Gastroesophageal sphincter (tissue), 4 donors: Measurements from ENCODE around the gene PHF12. TPM values are rescaled to one million over a fixed set of nuclear protein-coding genes. Genes with fewer than 3 reads are reported as not detected.

Experiments used
- ATAC-seq: fragments of 150-250 bp; one replicate; pipeline ENCODE4 v1.9.1; 2016; ENCODE audit warnings: mild to moderate bottlenecking, moderate library complexity
- H3K27ac ChIP-seq, 4 donors: fragments of 200-600 bp; sonication (generic) in 3 of 4; 1 replicate in 3 of 4; 2 replicates in 1 of 4; pipeline ENCODE4 v1.5.1; 2016 to 2019
- H3K27me3 ChIP-seq: fragments of 200-600 bp; sonication (generic); one replicate; pipeline ENCODE4 v1.5.1; 2019
- H3K36me3 ChIP-seq, 2 donors: fragments of 200-600 bp; sonication (generic); one replicate each; pipeline ENCODE4 v1.5.1; 2019; ENCODE audit warnings: control low read depth in 1 of 2
- H3K4me1 ChIP-seq, 3 donors: fragments of 200-600 bp; sonication (generic); 1 replicate in 2 of 3; 2 replicates in 1 of 3; pipeline ENCODE4 v1.5.1; 2016 to 2019; ENCODE audit warnings: control low read depth in 2 of 3
- H3K4me3 ChIP-seq, 2 donors: fragments of 200-600 bp; sonication (generic); one replicate each; pipeline ENCODE4 v1.5.1; 2019; ENCODE audit warnings: mild to moderate bottlenecking in 1 of 2, moderate library complexity in 1 of 2
- H3K9me3 ChIP-seq, 3 donors: fragments of 200-600 bp; sonication (generic); one replicate each; pipeline ENCODE4 v1.5.1; 2017 to 2019; ENCODE audit warnings: control low read depth in 2 of 3
- EP300 ChIP-seq: sonication (generic); formaldehyde crosslinking; IDR thresholded peaks from one replicate; pipeline ENCODE4 v1.6.1; 2017; ENCODE audit warnings: antibody characterized with exemption, mild to moderate bottlenecking
- POLR2A ChIP-seq, 2 donors: fragments of 450-650 bp; IDR thresholded peaks; one replicate each; pipeline ENCODE4 v1.6.1; 2017; ENCODE audit warnings: antibody characterized with exemption in 2 of 2, mild to moderate bottlenecking in 2 of 2, moderate library complexity in 1 of 2
- POLR2AphosphoS5 ChIP-seq: sonication (generic); formaldehyde crosslinking; IDR thresholded peaks from one replicate; pipeline ENCODE4 v1.6.1; 2017; ENCODE audit warnings: antibody characterized with exemption
- WGBS, 2 donors: methylation state at CpG; one replicate each; pipeline ENCODE4 v1.1.5; 2018; ENCODE audit warnings: low coverage in 1 of 2; 5-methylcytosine and 5-hydroxymethylcytosine counted together
- total RNA-seq, 4 donors: library from RNA; depleted of rRNA; stranded (reverse); fragments of >200 nt; gene quantifications; one replicate each; pipeline ENCODE4 v1.1.0, GENCODE V29; 2016
- TF ChIP-seq, protein P1 (sequence below), 4 experiments: fragments of 200-600 bp in 2 of 4; fragments of 450-650 bp in 2 of 4; sonication (generic) in 1 of 4; IDR thresholded peaks; one replicate each; pipeline ENCODE4 v1.5.1; 2017 to 2019; ENCODE audit warnings: antibody characterized with exemption in 4 of 4, mild to moderate bottlenecking in 2 of 4, moderate library complexity in 2 of 4

PHF12 gene
- total RNA-seq, 4 donors from 2014 or later: 20.2 to 46.9 (median 37.8) TPM

DNA sequence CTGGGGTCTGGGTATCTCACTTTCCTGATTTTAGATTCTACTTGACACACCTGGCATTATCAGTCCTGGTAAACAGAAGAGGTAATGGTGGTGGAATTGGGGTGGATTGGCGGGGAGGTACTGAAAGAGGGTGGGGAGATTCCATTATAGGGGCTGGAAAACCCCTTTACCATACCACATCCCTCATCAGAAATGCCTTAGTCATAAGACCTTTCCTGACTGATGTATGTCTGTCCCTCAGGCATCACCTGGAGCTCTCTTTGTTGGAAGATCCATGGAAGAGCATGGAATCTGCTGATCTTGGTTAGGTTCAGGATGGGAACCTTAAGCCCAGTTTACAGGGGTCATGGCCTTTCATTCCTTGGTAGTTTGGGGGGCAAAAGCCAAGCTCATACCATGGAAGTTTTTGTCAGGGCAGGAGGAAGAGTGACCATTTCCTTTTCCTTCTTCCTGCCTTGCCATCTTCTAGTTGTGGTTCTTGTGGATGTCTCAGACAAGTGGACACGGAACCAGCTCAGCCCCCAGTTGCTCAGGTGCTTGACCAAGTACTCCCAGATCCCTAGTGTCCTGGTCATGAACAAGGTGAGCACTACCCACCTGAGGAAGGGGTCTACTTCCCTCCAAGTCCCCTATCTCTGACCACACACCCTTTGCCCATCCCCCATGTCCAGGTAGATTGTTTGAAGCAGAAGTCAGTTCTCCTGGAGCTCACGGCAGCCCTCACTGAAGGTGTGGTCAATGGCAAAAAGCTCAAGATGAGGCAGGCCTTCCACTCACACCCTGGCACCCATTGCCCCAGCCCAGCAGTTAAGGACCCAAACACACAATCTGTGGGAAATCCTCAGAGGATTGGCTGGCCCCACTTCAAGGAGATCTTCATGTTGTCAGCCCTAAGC lies 93.2 kb downstream of the PHF12 start:
- 100% methylated on average over 1 of the region's 3 CpGs; no CpG with 5 or more reads in 1 of the 2 donors for WGBS, 2 donors
- peaks cover 0 to 59% of the 10 kb centered on the region in 2 donors for H3K36me3 ChIP-seq
- TF ChIP-seq POLR2AphosphoS5 (no peak), EP300 (no peak), POLR2A (IDR thresholded peaks at IDR 0.05) (no peak)
- TF ChIP-seq, protein P1, sequence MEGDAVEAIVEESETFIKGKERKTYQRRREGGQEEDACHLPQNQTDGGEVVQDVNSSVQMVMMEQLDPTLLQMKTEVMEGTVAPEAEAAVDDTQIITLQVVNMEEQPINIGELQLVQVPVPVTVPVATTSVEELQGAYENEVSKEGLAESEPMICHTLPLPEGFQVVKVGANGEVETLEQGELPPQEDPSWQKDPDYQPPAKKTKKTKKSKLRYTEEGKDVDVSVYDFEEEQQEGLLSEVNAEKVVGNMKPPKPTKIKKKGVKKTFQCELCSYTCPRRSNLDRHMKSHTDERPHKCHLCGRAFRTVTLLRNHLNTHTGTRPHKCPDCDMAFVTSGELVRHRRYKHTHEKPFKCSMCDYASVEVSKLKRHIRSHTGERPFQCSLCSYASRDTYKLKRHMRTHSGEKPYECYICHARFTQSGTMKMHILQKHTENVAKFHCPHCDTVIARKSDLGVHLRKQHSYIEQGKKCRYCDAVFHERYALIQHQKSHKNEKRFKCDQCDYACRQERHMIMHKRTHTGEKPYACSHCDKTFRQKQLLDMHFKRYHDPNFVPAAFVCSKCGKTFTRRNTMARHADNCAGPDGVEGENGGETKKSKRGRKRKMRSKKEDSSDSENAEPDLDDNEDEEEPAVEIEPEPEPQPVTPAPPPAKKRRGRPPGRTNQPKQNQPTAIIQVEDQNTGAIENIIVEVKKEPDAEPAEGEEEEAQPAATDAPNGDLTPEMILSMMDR (IDR thresholded peaks at IDR 0.05): no peak

DNA sequence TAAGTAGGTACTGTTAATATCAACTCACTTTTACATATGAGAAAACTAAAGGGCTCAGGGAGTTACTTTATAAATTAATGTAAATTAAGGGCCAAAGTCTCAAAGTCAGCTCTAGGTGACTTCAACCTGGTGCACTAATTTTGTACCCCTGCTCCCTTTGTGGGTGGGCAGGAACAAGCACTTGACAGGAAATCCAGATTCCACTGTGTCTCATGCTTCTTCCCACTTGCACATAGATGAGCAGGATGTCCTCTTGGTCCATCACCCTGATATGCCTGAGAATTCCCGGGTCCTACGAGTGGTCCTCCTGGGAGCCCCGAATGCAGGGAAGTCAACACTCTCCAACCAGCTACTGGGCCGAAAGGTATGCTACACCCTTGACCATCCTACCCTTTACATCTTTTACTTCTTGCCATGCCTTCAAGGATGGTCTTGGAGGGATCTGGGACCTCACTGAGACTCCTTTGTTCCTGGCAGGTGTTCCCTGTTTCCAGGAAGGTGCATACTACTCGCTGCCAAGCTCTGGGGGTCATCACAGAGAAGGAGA lies 95.2 kb downstream of the PHF12 start:
- Histone ChIP-seq H3K4me1 (peaks cover 0 to 18% (median 5%) of the 10 kb centered on the region in 3 donors), H3K27ac (no peak overlapping the region), H3K4me3 (no peak overlapping the region), H3K27me3 (no peaks in the 10 kb centered on the region), H3K9me3 (no peaks in the 10 kb centered on the region), H3K36me3 (peaks cover 0 to 52% of the 10 kb centered on the region in 2 donors)
- TF ChIP-seq POLR2A (IDR thresholded peaks at IDR 0.05) (no peak), EP300 (no peak), POLR2AphosphoS5 (no peak)
- TF ChIP-seq, protein P1 (IDR thresholded peaks at IDR 0.05): no peak
- 74 to 100% methylated on average over 1 to 4 of the region's 5 CpGs for WGBS, 2 donors
- ATAC-seq: no peak

More for the DNA sequence above, 93.2 kb downstream of the PHF12 start:
- peaks cover 0 to 18% (median 5%) of the 10 kb centered on the region in 3 donors for H3K4me1 ChIP-seq
- H3K4me3 ChIP-seq: no peak overlapping the region
- no peaks in the 10 kb centered on the region for H3K9me3 ChIP-seq
- ATAC-seq: no peak
- H3K27ac ChIP-seq: no peak overlapping the region
- no peaks in the 10 kb centered on the region for H3K27me3 ChIP-seq

DNA sequence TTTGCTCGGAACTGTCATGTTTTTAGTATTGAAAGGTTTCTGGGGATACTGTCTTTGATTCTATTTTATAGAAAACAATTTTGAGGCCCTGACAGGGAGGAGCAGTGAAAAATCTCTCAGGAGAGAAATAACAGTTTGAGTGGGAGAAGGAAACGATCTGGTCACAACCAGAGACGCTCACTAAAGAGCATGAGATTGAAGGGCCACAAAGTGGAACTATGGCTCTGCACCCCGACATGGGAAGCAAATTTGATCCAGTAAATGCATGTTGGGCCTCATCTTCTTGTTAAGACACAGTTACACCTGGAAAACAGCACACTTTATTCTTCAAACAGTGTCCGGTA lies 96.0 kb downstream of the PHF12 start:
- ATAC-seq: no peak
- peaks cover 0 to 44% of the 10 kb centered on the region in 2 donors for H3K36me3 ChIP-seq
- WGBS, 2 donors: 16 to 18% methylated on average over 3 to 5 of the region's 5 CpGs
- H3K4me3 ChIP-seq: peak overlapping the region; percentile 72 to 84
- H3K4me1 ChIP-seq: peaks cover 0 to 18% (median 5%) of the 10 kb centered on the region in 3 donors
- TF ChIP-seq POLR2A (IDR thresholded peaks at IDR 0.05): no peak
- TF ChIP-seq, protein P1 (IDR thresholded peaks at IDR 0.05): no peak
- no peak for TF ChIP-seq POLR2AphosphoS5
- TF ChIP-seq EP300: no peak
- no peaks in the 10 kb centered on the region for H3K9me3 ChIP-seq
- peak overlapping the region; percentile 63 to 87 (median 83) for H3K27ac ChIP-seq
- no peaks in the 10 kb centered on the region for H3K27me3 ChIP-seq

Other genes with a start within 250 kb of the PHF12 start
- gene PROCA1, start 239.6 kb downstream of the PHF12 start, total RNA-seq: 1 to 10 TPM in 2 of 4 donors, under 1 TPM in 1, not detected in 1; 0.40 to 1.9 (median 1.1) TPM
- 100 to 1,000 TPM; 185 to 219 (median 196) TPM for gene RAB34, start 233.7 kb downstream of the PHF12 start, total RNA-seq
- 100 to 1,000 TPM; 317 to 834 (median 683) TPM for gene RPL23A, start 231.5 kb downstream of the PHF12 start, total RNA-seq
- 1 to 10 TPM in 2 of 4 donors, not detected in 2; 1.1 to 2.8 TPM for gene TLCD1, start 225.3 kb downstream of the PHF12 start, total RNA-seq
- 1 to 10 TPM in 2 of 4 donors, under 1 TPM in 1, not detected in 1; 0.94 to 2.0 (median 1.8) TPM for gene NEK8, start 222.7 kb downstream of the PHF12 start, total RNA-seq
- gene TRAF4, start 207.5 kb downstream of the PHF12 start, total RNA-seq: 10 to 100 TPM in 1 of 4 donors, 1 to 10 TPM in 3; 3.4 to 10.8 (median 4.7) TPM
- 10 to 100 TPM; 15.5 to 47.6 (median 21.6) TPM for gene FAM222B, start 108.7 kb downstream of the PHF12 start, total RNA-seq
- 10 to 100 TPM; 25.8 to 48.3 (median 29.2) TPM for gene ERAL1, start 96.5 kb downstream of the PHF12 start, total RNA-seq
- 100 to 1,000 TPM in 2 of 4 donors, 10 to 100 TPM in 2; 71.6 to 107 (median 91.2) TPM for gene FLOT2, start 53.8 kb downstream of the PHF12 start, total RNA-seq
- 1 to 10 TPM; 3.9 to 6.5 (median 5.2) TPM for gene DHRS13, start 48.4 kb downstream of the PHF12 start, total RNA-seq
- under 1 TPM in 1 of 4 donors, not detected in 3; 0.13 TPM for gene SEZ6, start 54.5 kb upstream of the PHF12 start, total RNA-seq
- gene PIPOX, start 91.6 kb upstream of the PHF12 start, total RNA-seq: 10 to 100 TPM in 1 of 4 donors, 1 to 10 TPM in 2, under 1 TPM in 1; 0.52 to 11.2 (median 6.7) TPM
- gene MYO18A, start 228.9 kb upstream of the PHF12 start, total RNA-seq: 10 to 100 TPM; 45.5 to 70.5 (median 56.5) TPM